M059J (cell line): ENCODE measurements around the gene TBL1X. TPM values are rescaled to one million over a fixed set of nuclear protein-coding genes. Genes with fewer than 3 reads are reported as not detected.

Source experiments
- DNase-seq: peaks from one replicate; pipeline ENCODE4 v3.0.0-alpha.2; 2012; ENCODE audit warnings: low read depth
- total RNA-seq: library from RNA; depleted of rRNA; stranded (reverse); fragments of >200 nt; shearing (Covaris generic); gene quantifications from 2 replicates; pipeline ENCODE4 v1.2.3, GENCODE V29; 2014

Gene TBL1X
- total RNA-seq, 1 experiment from 2014 or later, result 12.7 TPM

DNA sequence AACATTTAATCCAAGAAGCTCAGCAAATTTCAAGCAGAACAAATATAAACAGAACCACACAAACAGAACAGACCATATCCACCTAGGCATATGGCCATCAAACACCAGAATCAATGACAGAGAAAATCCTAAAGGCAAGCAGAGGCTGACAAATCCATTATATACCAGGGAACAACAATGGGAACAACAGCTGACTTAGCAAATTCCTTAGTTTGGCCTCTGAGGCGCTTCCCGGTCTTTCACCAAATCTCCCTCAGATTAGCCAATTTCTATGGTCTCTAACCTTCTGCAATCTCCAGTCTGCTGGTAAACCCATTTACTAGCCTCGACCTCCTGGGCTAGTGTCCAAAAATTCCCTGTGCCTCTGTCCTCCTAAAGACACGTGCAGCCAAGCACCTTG is 241.6 kb downstream of the TBL1X start:
- no peak for DNase-seq

GRCh38 chrX:9707306-9708033 is 242.6 kb downstream of the TBL1X start:
- DNase-seq, result no peak

DNA sequence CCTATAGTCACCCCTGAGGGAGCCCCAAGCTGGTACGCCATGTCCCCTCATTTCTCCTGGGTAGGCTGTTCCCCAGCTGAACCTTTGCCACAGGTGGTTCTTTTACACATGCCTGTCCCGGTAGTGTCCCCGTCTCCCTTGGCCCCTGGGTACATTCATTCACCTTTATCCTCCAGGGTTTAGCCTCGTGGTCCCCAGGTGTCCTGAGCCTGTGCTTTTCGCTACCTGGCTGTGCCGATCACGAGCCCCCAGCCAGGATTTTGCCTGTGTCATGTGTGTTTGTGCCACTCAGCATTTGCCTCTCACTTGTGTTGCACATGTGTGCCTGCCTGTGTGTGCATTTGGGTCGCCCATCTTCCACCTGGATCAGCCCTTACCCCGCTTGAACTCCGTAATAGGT is 243.2 kb downstream of the TBL1X start:
- DNase-seq, result no peak

- peak; percentile 66 for DNase-seq
Measured at GRCh38 chrX:9708923-9709553, 244.2 kb downstream of the TBL1X start.

DNA sequence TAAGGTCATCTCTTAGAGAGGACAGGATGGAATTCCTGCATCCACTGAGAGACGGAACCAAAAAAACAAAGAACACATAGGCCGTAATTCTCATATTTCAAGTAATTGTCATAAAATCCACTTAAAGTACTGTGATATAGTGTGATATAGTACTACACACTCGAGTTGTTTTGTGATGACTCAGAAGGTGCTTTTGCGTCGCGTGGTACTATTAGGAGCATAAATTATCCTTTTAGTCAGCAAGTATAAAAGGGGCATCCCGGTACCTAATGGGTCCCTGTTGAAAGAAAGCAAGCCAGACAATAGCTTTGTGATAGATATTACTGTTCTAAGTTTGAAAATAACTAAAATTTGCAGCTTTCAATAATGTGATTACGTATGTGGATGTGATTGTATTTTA is 245.5 kb downstream of the TBL1X start:
- DNase-seq, result no peak

DNA sequence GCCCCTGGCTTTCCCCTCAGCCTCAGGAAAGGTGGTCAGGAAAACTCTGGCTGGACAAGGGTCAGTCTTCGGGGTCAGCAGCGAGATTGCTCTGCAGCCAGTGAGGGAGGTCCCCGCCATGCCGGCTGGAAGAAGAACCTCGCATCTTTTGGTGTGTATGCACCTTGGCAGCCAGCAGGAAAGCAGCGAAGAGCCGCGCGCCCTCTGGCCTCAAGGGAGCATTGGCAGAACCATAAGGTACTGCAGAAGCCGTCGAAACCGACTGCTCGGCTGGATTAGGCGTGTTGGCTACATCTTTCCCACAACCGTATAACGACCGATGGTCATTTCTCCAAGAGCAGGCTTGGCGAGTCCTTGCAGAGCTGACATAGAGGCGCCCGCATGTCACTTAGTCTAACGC is 252.5 kb downstream of the TBL1X start:
- DNase-seq, result no peak

DNA sequence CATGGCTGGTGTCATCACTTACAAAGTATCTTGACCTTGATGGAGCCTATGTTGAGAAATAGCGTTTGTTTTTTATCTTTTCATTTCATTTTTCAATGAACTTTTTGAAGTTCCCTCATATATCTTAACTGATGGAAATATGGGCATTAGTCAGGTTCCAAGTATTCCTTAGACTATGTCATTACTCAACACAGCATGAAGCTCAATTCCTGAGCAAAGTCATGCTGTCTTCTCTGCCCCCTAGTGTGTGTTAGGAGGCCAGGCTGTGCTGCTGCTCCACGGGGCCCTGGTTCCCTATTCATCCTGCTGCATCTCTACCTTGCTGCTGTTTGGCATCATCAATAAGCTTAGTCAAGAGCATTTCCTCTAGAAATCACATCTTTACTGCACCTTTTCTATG is 259.9 kb downstream of the TBL1X start:
- no peak for DNase-seq

DNA sequence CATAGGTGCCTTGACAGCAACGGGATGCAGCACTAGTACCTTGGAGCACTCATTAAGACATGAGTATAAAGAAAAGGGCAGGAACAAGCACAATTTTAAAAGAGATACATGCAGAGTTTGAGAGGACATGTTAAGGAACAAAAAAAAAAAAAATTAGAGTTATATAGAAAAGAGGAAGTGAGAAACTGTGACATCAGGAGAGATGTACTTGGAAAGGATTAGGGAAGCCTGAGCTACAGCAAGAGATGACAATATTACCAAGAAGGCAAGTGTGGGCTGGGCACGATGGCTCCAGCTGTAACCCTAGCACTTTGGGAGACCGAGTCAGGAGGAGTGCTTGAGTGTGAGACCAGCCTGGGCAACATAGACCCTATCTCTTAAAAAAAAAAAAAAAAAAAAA is 263.4 kb downstream of the TBL1X start:
- DNase-seq, result no peak

DNA sequence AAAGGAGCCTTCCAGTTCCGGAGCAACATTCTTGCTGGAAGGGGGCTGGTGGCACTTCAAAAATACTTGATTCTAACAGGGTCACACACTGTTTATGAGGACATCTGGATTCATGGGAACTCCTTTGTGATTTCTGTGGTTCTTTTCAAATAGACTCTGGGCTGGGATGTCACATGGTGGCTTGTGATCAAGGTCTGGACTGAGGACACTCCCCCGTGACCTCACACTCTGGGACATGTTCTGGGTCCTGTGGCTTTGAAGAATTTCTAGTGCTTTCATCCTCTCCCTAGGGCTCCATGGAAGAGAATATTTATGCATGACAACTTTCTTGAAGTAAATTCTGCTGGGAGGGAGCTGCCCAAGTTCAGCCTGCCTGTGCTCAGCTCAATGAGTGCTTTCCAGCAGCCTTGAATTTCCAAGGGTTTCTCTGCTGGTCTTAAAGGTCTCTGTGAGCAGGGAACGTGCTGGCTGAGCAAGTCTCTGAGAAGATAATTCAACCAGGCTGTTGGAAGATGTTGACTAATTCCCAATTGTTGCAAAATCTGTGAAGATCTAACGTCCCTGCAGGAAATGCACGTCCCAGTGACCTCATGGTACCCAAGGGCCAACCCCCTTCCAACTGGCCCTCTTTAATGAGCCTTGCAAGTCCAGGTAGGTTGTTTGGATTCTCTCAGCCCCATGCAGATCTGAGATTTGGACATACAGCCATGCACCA is 264.5 kb downstream of the TBL1X start:
- no peak for DNase-seq

GRCh38 chrX:9730078-9730477 is 265.2 kb downstream of the TBL1X start:
- DNase-seq, result no peak

- no peak for DNase-seq
Measured at GRCh38 chrX:9730752-9731151, 265.9 kb downstream of the TBL1X start.

DNA sequence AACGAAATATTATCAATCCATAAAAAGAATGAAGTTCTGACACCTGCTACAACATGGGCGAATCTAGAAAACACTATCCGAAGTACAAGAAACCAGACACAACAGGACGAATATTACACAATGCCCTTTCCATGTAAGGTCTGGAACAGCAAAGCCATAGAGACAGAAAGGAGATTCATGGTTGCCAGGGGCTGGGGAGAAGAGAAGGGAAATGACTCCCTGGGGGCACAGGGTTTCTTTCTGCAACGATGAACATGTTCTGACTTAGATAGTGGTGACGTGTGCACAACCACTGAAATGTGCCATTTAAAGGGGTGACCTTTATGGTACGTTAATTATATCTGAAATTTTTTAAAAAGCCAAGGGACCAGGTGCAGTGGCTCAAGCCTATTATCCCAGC is 272.5 kb downstream of the TBL1X start:
- no peak for DNase-seq

DNA sequence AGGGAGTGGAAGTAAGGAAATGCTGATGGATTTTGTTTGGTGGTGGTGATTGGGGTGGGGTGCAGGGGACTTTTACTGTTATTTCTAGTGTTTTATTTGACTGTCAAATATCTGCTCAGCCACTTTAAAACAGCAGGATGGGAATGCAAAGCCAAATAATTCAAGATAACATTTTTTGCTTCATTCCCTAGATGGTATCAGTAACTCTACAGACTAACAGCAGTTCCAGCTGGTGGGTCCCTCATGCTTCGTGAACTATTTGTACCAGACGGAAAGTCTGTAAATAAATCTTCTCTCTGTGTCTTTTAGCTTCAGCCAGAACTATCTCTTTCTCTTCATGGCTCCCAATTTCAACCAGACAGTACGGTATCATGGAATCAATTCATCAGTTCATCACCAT is 273.3 kb downstream of the TBL1X start:
- no peak for DNase-seq

DNA sequence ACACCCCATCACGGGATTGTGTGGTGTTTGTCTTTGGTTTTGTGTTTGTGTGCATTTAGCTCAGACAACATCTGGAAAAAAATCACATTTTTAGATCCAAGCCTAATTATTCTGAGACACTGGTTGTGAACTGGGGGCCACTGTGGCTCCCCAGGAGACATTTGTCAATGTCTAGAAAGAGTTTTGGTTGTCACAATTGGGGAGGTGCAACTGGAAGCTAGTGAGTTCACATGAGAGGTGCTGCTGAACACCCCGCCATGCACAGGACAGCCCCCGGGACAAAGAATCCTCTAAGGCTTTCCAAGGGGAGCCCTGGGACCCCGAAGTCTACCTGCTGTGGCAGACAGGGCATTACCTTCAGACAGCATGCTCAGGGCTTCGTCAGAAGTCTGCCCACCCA is 274.3 kb downstream of the TBL1X start:
- no peak for DNase-seq

GRCh38 chrX:9745417-9746115 is 280.7 kb downstream of the TBL1X start:
- peak; percentile 68 for DNase-seq

DNA sequence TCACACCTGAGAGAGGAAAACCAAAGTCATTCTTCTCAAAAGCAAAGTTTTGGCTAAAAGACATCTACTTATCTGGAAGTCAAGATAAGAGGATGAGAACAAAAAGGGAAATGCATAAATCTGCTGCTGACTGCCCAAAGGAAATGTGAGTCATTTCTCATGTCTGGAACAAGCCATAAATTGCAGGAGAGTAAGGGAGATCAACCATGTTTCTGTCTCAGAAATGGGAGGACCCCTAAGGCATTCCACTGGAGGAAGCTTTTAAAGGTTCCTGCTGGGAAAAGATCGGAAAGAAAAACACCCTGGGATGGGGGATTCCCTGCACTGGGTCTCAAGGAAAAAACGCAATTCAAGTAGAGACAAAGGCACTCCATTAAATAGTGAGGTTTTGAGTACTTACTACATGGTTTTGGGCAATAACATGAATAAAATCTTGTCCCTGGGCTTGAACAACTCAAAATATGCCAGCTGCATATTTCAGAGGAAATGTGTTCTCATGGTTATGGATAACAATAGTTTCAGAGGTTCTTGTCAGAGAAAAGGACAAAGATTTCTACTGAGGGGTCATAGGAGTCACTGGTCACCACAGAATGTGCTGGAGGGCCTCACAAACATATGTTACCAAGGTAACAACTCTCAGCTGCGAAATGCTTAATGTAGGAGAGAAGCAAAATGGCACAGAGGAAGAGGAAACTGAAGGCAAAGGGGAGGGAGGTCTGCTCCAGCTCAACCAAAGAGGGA is 281.5 kb downstream of the TBL1X start:
- peak; percentile 87 for DNase-seq

DNA sequence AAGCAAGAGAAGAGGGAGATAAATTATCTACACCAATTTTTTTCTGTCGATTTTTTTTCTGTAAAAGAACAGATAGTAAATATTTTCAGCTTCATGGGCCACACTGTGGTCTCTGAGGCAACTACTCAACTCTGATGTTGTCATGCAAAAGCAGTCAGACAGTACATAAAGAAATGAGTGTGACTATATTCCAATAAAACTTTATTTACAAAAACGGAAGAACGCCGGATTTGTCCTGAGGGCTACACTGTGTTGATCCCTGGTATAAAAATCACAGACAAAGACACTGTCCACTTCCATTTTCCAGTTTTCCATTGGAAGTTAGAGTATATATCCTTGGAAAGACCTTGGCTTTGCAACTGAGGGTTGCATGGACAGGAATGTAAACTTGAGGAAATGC is 282.8 kb downstream of the TBL1X start:
- DNase-seq, result no peak

- DNase-seq, result no peak
Measured at GRCh38 chrX:9749146-9749692, 284.4 kb downstream of the TBL1X start.

DNA sequence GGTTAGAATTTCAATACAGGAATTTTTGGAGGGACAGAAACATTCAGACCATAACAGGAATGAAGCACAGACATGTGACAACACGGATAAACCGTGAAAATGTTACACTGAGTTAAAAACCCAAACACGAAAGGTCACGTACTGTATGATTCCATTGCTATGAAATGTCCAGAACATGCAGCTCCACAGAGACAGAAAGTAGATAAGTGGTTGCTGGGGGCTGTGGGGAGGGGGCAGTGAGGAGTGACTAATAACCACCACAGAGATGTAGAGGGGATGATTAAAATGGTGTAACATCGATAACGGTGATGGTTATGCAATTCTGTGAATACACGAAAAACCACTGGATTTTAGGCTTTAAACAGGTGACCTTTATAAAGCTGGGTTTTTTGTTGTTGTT is 292.5 kb downstream of the TBL1X start:
- DNase-seq, result no peak

DNA sequence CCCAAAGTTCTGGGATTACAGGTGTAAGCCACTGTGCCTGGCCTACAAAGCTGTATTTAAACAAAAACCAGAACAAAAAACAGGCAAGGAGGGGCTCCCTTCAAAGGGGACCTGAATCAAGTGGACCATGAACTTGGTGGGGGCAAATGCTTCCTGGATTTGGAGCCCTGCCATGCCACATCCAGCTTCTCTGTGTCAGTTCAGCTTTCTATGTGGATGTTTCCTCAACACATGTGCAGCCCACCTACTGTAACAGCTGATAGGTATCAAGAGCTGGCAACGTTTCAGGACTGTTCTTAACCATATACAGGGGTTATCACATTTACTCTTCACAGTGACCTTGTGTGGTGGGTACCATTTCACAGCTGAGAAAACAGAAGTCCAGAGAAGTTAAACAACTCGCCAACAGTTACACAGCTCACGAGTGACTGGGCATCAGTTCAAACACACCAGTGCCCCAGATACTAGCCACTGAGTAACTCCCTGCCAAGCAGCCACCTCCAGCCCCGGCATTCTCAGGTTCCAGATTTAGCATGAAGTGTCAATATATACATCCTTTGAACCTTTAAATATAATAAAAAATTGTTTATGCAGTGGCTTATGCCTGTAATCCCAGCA is 293.3 kb downstream of the TBL1X start:
- no peak for DNase-seq

DNA sequence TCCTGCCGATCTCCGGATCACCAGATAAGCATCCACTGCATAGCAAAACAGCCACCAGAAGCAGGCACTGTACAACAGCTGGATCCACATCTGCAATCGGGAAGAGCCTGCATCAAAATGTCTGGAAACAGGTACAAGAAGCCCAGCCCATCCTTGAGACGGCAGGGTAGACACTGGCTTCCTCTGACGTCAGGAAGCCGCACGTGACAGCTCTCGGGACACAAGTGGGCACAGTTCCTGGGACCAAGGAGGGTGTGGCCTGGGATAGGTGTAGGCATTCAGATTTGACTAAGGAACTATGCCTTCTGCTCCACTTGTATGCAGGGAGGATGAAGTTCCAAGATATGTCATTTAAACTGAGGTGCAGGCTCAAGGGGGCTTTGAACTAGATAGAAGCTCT is 294.5 kb downstream of the TBL1X start:
- no peak for DNase-seq
